Measurements from ENCODE around the gene KCNK15.
A peak's percentile ranks its signal among the peaks of the same experiment; 100 is the strongest.

Gene KCNK15

GRCh38 chr20:44736170-44737021 is 9.3 kb upstream of the KCNK15 start:
- DNase-seq (ENCODE audit: low read depth): peak; percentile 94

- DNase-seq (ENCODE audit: low read depth): no peak
Measured at GRCh38 chr20:44737116-44737515, 8.5 kb upstream of the KCNK15 start.

GRCh38 chr20:44738813-44739477 is 6.7 kb upstream of the KCNK15 start:
- peak; percentile 76 for DNase-seq (ENCODE audit: low read depth)

GRCh38 chr20:44739942-44740341 is 5.7 kb upstream of the KCNK15 start:
- DNase-seq (ENCODE audit: low read depth): no peak

GRCh38 chr20:44742304-44743079 is 3.2 kb upstream of the KCNK15 start:
- DNase-seq (ENCODE audit: low read depth): no peak

- DNase-seq (ENCODE audit: low read depth): no peak
Measured at GRCh38 chr20:44743080-44743701, 2.5 kb upstream of the KCNK15 start.

GRCh38 chr20:44743916-44744655 is 1.6 kb upstream of the KCNK15 start:
- DNase-seq (ENCODE audit: low read depth): no peak

- DNase-seq (ENCODE audit: low read depth): no peak
Measured at GRCh38 chr20:44745122-44745597, 505 bp upstream of the KCNK15 start.

- no peak for DNase-seq (ENCODE audit: low read depth)
Measured at GRCh38 chr20:44746367-44747165, 901 bp downstream of the KCNK15 start.

GRCh38 chr20:44747166-44748004 is 1.7 kb downstream of the KCNK15 start:
- DNase-seq (ENCODE audit: low read depth): peak; percentile 70

GRCh38 chr20:44748005-44748370 is 2.3 kb downstream of the KCNK15 start:
- no peak for DNase-seq (ENCODE audit: low read depth)

GRCh38 chr20:44750081-44750805 is 4.6 kb downstream of the KCNK15 start:
- DNase-seq (ENCODE audit: low read depth): no peak

- no peak for DNase-seq (ENCODE audit: low read depth)
Measured at GRCh38 chr20:44752099-44752931, 6.7 kb downstream of the KCNK15 start.

GRCh38 chr20:44754554-44754953 is 8.9 kb downstream of the KCNK15 start:
- no peak for DNase-seq (ENCODE audit: low read depth)

GRCh38 chr20:44756011-44756688 is 10.5 kb downstream of the KCNK15 start:
- no peak for DNase-seq (ENCODE audit: low read depth)

- no peak for DNase-seq (ENCODE audit: low read depth)
Measured at GRCh38 chr20:44756956-44757355, 11.3 kb downstream of the KCNK15 start.

All from iris pigment epithelial cell (primary cell).